WI38 (cell line): ENCODE measurements around the gene TRIM24.
A peak's percentile ranks its signal among the peaks of the same experiment; 100 is the strongest.
"Not testable (repeated sequence)": the region's sequence is repeated elsewhere in the genome, so short reads cannot be mapped to it uniquely, and the experiment has no call there.

Experiments
- H3K4me3 ChIP-seq: 2 replicates; pipeline ENCODE4 v1.5.1; 2011; ENCODE audit warnings: low read depth, mild to moderate bottlenecking, control low read depth, low read length
- TF ChIP-seq, protein P1 (sequence below): IDR thresholded peaks from 2 replicates; pipeline ENCODE4 v1.5.1; 2012; ENCODE audit warnings: low read depth, mild to moderate bottlenecking, control low read depth, low read length

The TRIM24 gene

DNA sequence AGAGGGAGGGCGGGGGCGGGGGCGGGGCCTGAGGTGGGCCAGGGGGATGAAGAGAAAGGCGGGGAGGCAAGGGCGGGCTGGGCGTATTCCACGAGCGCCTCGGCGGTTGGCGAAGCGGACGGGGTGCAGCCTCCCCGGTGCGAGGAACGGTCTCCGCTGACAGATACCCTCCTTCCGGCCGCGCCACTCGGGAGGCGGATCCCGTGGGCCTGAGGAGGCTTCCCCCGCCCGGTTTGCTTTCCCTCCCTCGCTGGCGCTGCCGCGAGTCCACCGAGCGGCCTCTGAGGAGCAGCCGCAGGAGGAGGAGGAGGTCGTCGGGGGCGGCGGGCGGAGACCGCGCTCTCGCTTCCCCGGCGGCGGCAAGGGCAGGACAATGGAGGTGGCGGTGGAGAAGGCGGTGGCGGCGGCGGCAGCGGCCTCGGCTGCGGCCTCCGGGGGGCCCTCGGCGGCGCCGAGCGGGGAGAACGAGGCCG is at the start of gene TRIM24:
TRIM24 (plus strand) TSS at position 84 of the 473 bp plus-strand sequence; CDS start at position 374, 290 bp downstream.
- H3K4me3 ChIP-seq, result peak within 1 kb of the TSS; percentile 70
- TF ChIP-seq, protein P1, sequence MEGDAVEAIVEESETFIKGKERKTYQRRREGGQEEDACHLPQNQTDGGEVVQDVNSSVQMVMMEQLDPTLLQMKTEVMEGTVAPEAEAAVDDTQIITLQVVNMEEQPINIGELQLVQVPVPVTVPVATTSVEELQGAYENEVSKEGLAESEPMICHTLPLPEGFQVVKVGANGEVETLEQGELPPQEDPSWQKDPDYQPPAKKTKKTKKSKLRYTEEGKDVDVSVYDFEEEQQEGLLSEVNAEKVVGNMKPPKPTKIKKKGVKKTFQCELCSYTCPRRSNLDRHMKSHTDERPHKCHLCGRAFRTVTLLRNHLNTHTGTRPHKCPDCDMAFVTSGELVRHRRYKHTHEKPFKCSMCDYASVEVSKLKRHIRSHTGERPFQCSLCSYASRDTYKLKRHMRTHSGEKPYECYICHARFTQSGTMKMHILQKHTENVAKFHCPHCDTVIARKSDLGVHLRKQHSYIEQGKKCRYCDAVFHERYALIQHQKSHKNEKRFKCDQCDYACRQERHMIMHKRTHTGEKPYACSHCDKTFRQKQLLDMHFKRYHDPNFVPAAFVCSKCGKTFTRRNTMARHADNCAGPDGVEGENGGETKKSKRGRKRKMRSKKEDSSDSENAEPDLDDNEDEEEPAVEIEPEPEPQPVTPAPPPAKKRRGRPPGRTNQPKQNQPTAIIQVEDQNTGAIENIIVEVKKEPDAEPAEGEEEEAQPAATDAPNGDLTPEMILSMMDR, result no peak

DNA sequence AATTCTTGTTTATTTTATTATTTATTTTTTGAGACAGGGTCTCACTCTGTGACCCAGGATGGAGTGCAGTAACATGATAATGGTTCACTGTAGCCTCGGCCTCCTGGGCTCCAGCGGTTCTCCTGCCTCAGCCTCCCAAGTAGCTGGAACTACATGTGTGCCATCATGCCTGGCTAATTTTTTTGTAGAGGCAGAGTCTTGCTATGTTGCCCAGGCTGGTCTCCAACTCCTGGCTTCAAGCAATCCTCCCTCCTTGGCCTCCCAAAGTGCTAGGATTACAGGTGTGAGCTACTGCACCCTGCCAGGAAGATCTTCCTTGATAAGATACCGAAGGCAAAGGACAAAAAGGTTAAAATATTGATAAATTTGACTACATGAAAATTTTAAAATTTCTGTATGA is 48.0 kb upstream of the TRIM24 start:
- H3K4me3 ChIP-seq, result not testable (repeated sequence)

DNA sequence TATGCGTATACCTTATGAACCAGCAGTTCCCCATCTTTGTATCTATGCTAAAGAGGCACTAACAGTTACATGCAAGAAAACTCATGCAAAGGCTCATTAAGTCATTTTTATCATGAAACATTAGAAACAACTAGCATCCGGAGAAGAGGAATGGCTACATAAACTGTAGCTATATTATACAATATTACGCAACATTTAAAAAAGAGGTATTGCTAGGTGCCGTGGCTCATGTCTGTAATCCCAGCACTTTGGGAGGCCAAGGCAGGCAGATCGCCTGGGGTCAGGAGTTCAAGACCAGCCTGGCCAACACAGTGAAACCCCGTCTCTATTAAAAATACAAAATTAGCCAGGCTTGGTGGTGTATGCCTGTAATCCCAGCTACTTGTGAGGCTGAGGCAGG is 47.1 kb upstream of the TRIM24 start:
- not testable (repeated sequence) for H3K4me3 ChIP-seq

DNA sequence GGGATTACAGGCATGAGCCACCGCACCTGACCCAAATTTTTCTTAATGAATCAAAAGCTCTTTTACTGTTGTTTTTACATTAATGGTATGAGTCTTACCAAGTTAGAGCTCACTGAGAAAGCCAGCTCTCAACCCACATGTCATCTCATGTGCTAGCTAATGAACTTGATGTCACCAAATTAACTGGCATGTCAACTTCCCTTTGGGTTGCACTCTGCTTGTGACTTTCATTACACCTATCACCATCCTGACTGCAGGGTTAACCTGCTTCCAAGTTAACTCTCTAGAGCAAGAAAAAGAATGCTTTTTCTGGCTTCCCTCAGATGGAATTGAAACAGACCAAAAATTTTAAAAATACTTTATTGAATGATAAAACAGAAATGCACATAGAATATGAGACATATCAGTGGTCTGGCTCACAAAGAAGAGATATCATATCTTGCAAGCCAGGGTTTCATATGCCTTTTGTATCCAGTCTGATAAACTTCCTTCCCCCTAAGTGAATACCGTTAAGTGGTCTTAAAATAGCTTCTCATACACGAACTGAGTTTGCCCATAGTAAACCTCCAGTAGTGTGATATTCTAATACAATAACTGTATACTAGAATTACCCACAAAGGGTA is 42.9 kb upstream of the TRIM24 start:
- H3K4me3 ChIP-seq, result no peak overlapping the region
- TF ChIP-seq, protein P1, result no peak

DNA sequence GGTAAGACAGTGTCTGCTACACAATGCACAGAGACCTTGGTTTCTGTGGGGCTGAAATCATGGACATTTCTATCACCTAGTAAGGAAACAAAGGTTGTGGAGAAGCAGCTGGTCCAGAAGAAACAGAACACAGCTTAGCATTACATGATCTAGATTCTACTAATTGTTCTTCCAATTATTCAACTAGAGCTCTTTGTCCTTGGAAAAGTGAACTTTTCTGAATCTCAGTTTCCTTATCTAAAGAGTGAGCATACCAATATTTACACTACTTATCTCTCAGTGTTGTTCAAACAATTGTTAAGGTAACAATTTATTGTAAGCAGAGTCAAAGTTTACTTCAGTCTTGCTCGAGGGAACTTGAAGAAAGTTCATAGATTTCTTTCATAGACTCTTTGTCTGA is 42.3 kb upstream of the TRIM24 start:
- TF ChIP-seq, protein P1, result no peak
- H3K4me3 ChIP-seq, result no peak overlapping the region

DNA sequence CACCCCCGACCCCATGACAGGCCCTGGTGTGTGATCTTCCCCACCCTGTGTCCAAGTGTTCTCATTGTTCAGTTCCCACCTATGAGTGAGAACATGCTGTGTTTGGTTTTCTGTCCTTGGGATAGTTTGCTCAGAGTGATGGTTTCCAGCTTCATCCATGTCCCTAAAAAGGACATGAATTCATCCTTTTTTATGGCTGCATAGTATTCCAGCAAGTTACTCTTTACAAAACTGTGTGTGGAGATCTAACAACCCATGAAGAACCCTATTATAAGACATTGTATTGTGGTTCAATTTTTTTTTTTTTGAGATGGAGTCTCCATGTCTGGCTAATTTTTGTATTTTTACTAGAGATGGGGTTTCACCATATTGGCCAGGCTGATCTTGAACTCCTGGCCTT is 41.7 kb upstream of the TRIM24 start:
- H3K4me3 ChIP-seq, result not testable (repeated sequence)

DNA sequence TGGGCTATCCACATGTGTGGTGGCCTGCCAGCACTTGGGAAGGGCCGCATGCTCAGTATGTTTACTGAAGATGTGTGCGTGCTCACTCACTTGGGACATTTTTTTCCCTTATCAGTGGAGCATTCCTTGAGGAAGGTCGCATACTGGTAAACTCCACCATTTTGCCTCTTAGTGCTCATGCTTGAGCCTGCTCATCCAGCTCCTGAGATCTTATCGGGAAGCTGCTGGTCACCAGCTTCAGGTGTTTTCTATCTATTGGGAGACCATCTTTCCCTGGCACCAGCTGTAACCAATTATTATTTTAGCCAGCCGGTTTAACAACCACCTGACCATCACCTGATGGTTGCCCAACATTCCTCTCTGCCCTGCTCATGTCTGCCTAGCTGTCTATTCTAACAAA is 35.0 kb upstream of the TRIM24 start:
- TF ChIP-seq, protein P1, result no peak
- H3K4me3 ChIP-seq, result no peak overlapping the region

DNA sequence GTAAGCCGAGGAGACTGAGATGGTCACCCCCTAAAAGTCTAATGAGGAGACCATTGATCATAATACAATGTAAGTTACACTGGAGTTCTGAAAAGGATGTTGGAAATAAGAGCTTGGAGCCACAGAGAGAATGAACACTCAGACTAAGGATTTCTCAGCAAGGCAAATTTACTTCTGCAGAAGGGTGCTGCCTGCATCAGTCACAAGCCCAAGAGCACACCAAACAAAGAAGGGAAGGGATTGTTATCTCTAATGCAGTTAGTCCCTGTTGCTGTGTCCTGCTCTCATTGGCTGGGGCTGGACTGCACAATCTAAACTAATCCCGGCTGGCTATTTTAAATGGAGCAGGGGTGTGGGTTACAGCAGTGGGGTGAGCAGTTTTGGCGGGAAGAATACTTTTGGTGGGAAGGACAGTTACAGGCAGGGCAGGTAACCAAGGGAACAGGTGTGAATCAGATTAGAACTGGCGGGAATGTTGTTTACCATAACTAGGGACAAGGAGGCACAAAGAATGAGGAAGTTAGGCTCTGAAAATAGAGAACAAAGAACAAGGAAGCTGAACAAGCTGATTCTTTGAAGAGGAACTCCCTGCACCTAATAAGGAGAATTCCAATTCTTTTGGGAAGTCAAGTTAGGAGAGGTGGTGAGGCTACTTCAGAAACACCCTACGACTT is 30.3 kb upstream of the TRIM24 start:
- no peak overlapping the region for H3K4me3 ChIP-seq
- TF ChIP-seq, protein P1, result no peak

DNA sequence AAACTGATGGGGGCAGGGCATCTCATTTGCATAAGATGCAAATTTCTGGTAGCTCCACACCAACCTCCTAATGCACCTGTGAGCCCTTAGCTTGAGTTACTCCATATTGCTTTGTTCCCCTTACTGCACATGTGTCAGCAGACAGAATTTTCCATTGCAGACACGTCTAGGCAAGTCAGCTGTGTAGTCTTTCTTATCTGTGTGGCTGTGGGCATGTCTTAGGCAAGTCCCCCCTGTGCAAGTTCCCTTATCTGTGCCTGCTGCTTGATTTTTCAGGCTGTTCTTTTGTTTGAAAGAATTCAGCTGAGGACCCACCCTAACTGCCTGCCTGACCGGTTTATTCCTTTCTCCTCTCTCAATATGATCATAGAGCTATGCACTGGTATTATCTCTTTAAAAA is 28.5 kb upstream of the TRIM24 start:
- H3K4me3 ChIP-seq, result no peak overlapping the region
- TF ChIP-seq, protein P1, result no peak
